ENCODE results near the gene ZNF292.
"Not testable (repeated sequence)": the region's sequence is repeated elsewhere in the genome, so short reads cannot be mapped to it uniquely, and the experiment has no call there.

ZNF292 gene

GRCh38 chr6:87283461-87283860, 128.1 kb downstream of the ZNF292 start:
- DNase-seq = no peak

GRCh38 chr6:87287251-87287650, 131.9 kb downstream of the ZNF292 start:
- DNase-seq = no peak

- DNase-seq = no peak
Measured at GRCh38 chr6:87289571-87289970, 134.2 kb downstream of the ZNF292 start.

- DNase-seq = no peak
Measured at GRCh38 chr6:87291883-87292282, 136.5 kb downstream of the ZNF292 start.

- DNase-seq = no peak
Measured at GRCh38 chr6:87293526-87293925, 138.2 kb downstream of the ZNF292 start.

GRCh38 chr6:87297119-87297518, 141.8 kb downstream of the ZNF292 start:
- DNase-seq = no peak

- DNase-seq = not testable (repeated sequence)
Measured at GRCh38 chr6:87301277-87301676, 145.9 kb downstream of the ZNF292 start.

- DNase-seq = no peak
Measured at GRCh38 chr6:87308970-87309369, 153.6 kb downstream of the ZNF292 start.

- DNase-seq = no peak
Measured at GRCh38 chr6:87312860-87313259, 157.5 kb downstream of the ZNF292 start.
